SU-DHL-6 (cell line): ENCODE data around the gene UCHL5.

Source experiments
- H2AFZ ChIP-seq: fragments of 200-600 bp; sonication (generic); 2 replicates; pipeline ENCODE4 v1.6.1; 2014; ENCODE audit warnings: low read depth, mild to moderate bottlenecking, moderate library complexity, mixed read lengths, antibody characterized with exemption, low read length; ENCODE audit not compliant: severe bottlenecking
- H3F3A ChIP-seq: fragments of 200-600 bp; shearing (Covaris generic); 2 replicates; pipeline ENCODE4 v1.6.0; 2016; ENCODE audit warnings: antibody characterized with exemption, mild to moderate bottlenecking; ENCODE audit not compliant: insufficient read depth
- H3K27ac ChIP-seq: fragments of 200-600 bp; sonication (generic); 2 replicates; pipeline ENCODE4 v1.5.1; 2016; ENCODE audit warnings: low read depth, mild to moderate bottlenecking, low read length, moderate library complexity, mixed read lengths
- H3K27me3 ChIP-seq: fragments of 200-600 bp; sonication (generic), shearing (Covaris generic); 2 replicates; pipeline ENCODE4 v1.6.0; 2014; ENCODE audit warnings: mild to moderate bottlenecking, low read length
- H3K36me3 ChIP-seq: fragments of 200-600 bp; sonication (generic); 2 replicates; pipeline ENCODE4 v1.6.1; 2014; ENCODE audit warnings: mild to moderate bottlenecking, low read length, mixed read lengths
- H3K4me2 ChIP-seq: fragments of 300-600, 200-600 bp; shearing (Covaris generic), sonication (generic); 2 replicates; pipeline ENCODE4 v1.6.0; 2014; ENCODE audit warnings: low read length, low read depth, mild to moderate bottlenecking; ENCODE audit not compliant: poor library complexity, severe bottlenecking
- H3K4me3 ChIP-seq: fragments of 200-600 bp; sonication (generic); 2 replicates; pipeline ENCODE4 v1.5.1; 2014; ENCODE audit warnings: antibody characterized with exemption, low read length, mild to moderate bottlenecking, mixed read lengths; ENCODE audit not compliant: insufficient read depth, poor library complexity, severe bottlenecking
- H3K79me2 ChIP-seq: fragments of 200-600 bp; sonication (generic); 2 replicates; pipeline ENCODE4 v1.6.1; 2014; ENCODE audit warnings: mild to moderate bottlenecking, low read length, moderate library complexity; ENCODE audit not compliant: insufficient read depth
- H3K9ac ChIP-seq: fragments of 200-600 bp; sonication (generic); 2 replicates; pipeline ENCODE4 v1.7.0; 2014; ENCODE audit warnings: mild to moderate bottlenecking, low read length
- H3K9me2 ChIP-seq: fragments of 200-600 bp; sonication (generic); replicated peaks from 2 replicates; pipeline ENCODE4 v1.6.1; 2014; ENCODE audit warnings: low read length; ENCODE audit not compliant: insufficient read depth
- H3K9me3 ChIP-seq: fragments of 200-600 bp; sonication (generic); 2 replicates; pipeline ENCODE4 v1.6.1; 2014; ENCODE audit warnings: low read length, mixed read lengths; ENCODE audit not compliant: insufficient read depth
- H4K20me1 ChIP-seq: fragments of 200-600 bp; sonication (generic); 2 replicates; pipeline ENCODE4 v1.6.1; 2014; ENCODE audit warnings: low read depth, mild to moderate bottlenecking, antibody characterized with exemption, low read length, moderate library complexity, mixed read lengths
- CTCF ChIP-seq: fragments of 200-600 bp; sonication (generic); IDR thresholded peaks from one replicate; pipeline ENCODE4 v1.5.1; 2017; ENCODE audit warnings: antibody characterized with exemption, mild to moderate bottlenecking, low read length, moderate library complexity; ENCODE audit not compliant: insufficient read depth, poor library complexity, severe bottlenecking
- EZH2phosphoT487 ChIP-seq: fragments of 200-600 bp; sonication (generic), shearing (Covaris generic); conservative IDR thresholded peaks from 2 replicates; pipeline ENCODE4 v1.6.1; 2018; ENCODE audit warnings: mild to moderate bottlenecking, antibody characterized with exemption, low read length, moderate library complexity, mixed read lengths

Gene UCHL5

GRCh38 chr1:193009501-193009900 is 49.7 kb downstream of the UCHL5 start:
- H3K4me2 ChIP-seq: no peak overlapping the region
- H3K27me3 ChIP-seq: no peaks in the 10 kb centered on the region
- no peak overlapping the region for H3K9ac ChIP-seq
- no peaks in the 10 kb centered on the region for H3K79me2 ChIP-seq
- H3K36me3 ChIP-seq: no peaks in the 10 kb centered on the region; the same call in none of the 2 replicates
- no peaks in the 10 kb centered on the region for H3F3A ChIP-seq
- H2AFZ ChIP-seq: no peak overlapping the region
- no peak overlapping the region for H3K4me3 ChIP-seq
- H3K9me3 ChIP-seq: no peaks in the 10 kb centered on the region
- no peaks in the 10 kb centered on the region for H3K9me2 ChIP-seq
- TF ChIP-seq CTCF: no peak
- no peak for TF ChIP-seq EZH2phosphoT487
- no peak overlapping the region for H3K27ac ChIP-seq
- no peaks in the 10 kb centered on the region for H4K20me1 ChIP-seq

GRCh38 chr1:193005785-193006184 is 53.4 kb downstream of the UCHL5 start:
- H3K9me3 ChIP-seq: no peaks in the 10 kb centered on the region
- no peaks in the 10 kb centered on the region for H3K79me2 ChIP-seq

GRCh38 chr1:192998536-192998935 is 60.6 kb downstream of the UCHL5 start:
- Histone ChIP-seq H3K4me3 (no peak overlapping the region), H3K27ac (no peak overlapping the region)

More at GRCh38 chr1:193005785-193006184, 53.4 kb downstream of the UCHL5 start:
- Histone ChIP-seq H3K4me2 (no peak overlapping the region), H3K9ac (no peak overlapping the region), H3K27ac (no peak overlapping the region), H3K9me2 (no peaks in the 10 kb centered on the region), H3K36me3 (peaks cover 6% of the 10 kb centered on the region), H3F3A (no peaks in the 10 kb centered on the region), H3K27me3 (no peaks in the 10 kb centered on the region), H4K20me1 (no peaks in the 10 kb centered on the region), H3K4me3 (no peak overlapping the region), H2AFZ (no peak overlapping the region)
- TF ChIP-seq EZH2phosphoT487 (no peak), CTCF (no peak)

More at GRCh38 chr1:192998536-192998935, 60.6 kb downstream of the UCHL5 start:
- no peaks in the 10 kb centered on the region for H3K79me2 ChIP-seq
- H3K9me2 ChIP-seq: no peaks in the 10 kb centered on the region
- no peaks in the 10 kb centered on the region for H4K20me1 ChIP-seq
- no peak overlapping the region for H3K4me2 ChIP-seq
- H3K27me3 ChIP-seq: no peaks in the 10 kb centered on the region
- H2AFZ ChIP-seq: no peak overlapping the region
- peaks cover 3% of the 10 kb centered on the region; the same call in 1 of the 2 replicates for H3K36me3 ChIP-seq
- H3K9ac ChIP-seq: no peak overlapping the region
- peak; percentile 60 for TF ChIP-seq CTCF
- TF ChIP-seq EZH2phosphoT487: no peak
- H3K9me3 ChIP-seq: no peaks in the 10 kb centered on the region
- no peaks in the 10 kb centered on the region for H3F3A ChIP-seq
